Activated CD4-positive, alpha-beta T cell treated with anti-CD3 and anti-CD28 coated beads, Interleukin-2, amount 50 U/mL, for 4 hours (primary cell): ENCODE results near the gene EIF4A2.
A peak's percentile ranks its signal among the peaks of the same experiment; 100 is the strongest.
"Not testable (repeated sequence)": the region's sequence is repeated elsewhere in the genome, so short reads cannot be mapped to it uniquely, and the experiment has no call there.

Experiments used
- DNase-seq, 2 experiments: peaks; one replicate each; pipeline ENCODE4 v3.0.0-alpha.2; 2020

EIF4A2 gene

DNA sequence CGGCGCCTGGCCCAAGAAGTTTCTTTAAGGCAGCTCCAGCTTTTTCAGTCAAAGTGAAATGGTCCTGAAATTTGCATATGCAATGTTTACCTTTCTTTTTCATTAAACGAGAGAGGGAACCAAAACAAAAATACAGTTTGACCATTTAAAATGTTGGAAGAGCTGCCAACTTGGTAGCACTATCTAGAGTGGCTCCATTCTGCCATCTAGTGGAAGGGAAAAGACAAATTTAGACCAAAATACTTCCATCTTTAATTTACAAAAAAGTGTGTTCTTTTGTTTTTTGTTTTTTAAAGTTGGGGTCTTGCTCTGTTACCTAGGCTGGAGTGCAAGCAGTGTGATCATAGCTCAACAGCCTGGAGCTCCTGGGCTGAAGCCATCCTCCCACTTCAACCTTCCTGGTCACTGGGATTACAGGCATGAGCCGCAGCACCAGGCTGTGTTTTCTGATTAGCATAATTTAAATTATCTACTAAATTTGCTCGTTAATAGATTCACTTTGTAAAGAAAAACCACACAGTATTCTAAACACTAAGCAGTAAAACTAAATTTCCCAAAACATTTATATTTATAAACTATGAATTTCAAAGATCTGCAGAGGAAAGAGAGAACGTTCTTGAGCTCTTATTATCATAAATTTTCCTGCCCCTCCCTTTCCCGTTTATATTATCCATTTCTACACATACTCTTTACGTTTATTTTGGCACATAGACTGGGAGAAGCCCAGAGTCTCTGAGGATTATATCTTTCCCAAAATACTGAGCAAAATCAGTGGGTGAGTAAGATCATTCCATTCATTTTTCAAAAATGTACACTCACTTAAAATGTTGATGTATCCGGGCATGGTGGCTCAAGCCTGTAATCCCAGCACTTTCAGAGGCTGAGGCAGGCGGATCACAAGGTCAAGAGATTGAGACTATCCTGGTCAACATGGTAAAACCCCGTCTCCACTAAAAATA is 38.3 kb downstream of the EIF4A2 start:
- DNase-seq = no peak

DNA sequence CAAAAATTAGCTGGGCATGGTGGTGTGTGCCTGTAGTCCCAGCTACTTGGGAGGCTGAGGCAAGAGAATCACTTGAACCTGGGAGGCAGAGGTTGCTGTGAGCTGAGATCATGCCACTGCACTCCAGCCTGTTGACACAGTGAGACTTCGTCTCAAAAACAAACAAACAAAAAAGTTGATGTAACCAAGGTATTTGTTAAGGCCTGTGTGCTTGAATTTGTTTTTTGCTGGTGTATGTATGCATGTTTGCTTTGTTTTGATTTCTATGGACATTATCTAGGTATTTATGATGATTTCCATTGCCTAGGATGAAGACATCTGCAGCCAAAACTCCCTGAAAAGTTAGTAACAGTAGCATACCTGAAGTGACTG is 39.0 kb downstream of the EIF4A2 start:
- DNase-seq = not testable (repeated sequence)

- DNase-seq = no peak
Observed at GRCh38 chr3:186823386-186823785, 40.0 kb downstream of the EIF4A2 start.

GRCh38 chr3:186824430-186825139 is 41.2 kb downstream of the EIF4A2 start:
- no peak for DNase-seq

DNA sequence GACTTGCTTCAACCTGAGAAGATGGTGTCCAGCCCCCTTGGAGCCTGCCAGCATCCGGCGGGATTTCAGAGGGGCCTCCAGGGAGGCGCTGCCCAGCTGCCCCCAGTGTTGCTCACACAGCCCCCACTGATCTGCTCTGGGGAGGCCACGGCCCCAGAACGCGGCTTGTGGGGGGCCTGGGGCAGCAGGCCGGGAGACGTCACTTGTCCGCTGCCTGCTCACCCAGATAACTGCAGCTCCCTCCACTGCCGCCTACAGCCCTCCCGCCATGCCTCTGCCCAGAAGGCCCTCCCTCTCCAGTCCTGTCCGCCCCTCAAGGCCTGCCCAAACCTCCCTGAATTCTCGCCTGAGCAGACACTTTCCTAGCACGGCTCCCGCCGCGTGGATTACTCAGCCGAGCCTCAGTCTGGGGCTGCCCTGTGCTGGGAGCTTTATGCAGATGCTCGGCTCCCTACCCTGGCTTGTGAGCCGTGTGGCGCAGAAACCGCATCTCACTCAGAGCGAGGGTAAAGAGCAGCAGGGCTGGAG is 42.0 kb downstream of the EIF4A2 start:
- peak in 1 of 2 experiments; percentile 33 for DNase-seq

- DNase-seq = no peak
Observed at GRCh38 chr3:186825872-186826409, 42.6 kb downstream of the EIF4A2 start.

DNA sequence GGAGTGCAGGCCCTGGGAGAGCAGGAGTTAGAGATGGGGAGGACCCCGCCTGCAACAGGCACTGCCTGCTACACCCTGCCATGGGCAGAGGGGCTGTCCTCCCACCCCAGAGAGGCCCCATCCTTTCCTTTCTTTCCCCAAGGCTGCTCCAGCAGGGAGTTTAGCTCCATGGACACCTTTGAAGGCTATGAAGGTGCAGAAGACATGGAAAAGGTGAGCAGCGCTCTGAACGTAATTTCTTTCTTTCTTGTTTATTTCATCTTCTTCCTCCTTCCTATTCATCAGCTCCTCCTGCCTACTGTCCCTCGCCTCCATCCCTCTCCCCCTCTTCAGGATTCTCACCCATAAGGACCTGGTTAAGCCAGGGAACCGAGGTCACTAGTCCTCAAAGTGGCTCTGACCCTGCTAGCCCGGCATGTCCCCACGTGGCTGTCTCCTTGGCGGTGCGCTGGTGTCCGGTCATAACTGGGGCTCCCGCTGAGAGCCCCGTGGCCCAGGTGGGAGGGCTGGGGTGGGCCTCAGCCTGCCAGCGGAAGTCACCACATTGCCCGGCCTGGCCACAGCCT is 43.1 kb downstream of the EIF4A2 start:
- no peak for DNase-seq

- DNase-seq = peak; percentile 73 to 78
Observed at GRCh38 chr3:186826976-186827857, 43.8 kb downstream of the EIF4A2 start.

DNA sequence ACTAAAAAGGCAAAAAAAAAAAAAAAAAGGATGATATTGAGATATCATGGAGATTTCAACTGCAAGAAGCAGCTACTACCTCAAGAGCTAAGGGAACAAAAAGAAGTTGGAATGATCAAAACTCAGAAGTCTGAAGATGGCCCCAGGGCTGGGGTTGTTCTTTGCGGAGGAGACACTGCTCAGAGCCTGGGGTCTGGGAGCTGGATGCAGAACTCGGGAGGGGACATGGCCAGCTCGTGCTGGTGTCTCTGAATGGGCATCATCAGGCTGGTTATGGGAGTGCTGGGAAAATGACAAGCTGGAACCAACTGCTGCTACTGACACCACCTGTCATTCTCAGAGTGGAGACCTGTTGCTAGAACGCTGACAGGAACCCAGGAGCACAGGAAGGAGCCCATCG is 45.0 kb downstream of the EIF4A2 start:
- DNase-seq = no peak

DNA sequence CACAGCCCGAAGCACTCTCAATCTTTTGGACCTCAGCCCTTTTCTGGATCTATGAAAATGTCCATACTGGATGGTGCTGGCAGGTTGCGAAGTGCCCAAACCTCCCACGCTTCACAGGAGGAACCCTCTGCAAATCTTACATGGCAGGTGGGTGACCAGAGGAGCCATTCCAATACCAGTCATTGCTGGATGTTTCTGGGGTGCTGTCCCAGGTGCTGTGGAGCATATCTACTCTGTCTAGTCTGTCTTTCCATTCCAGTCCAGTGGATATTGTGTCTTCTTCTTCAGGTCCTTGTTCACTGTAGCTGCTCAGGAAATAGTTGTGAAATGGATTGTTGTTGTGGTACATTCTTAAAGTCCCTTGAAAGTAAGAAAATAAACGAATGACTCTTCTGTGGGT is 48.4 kb downstream of the EIF4A2 start:
- DNase-seq = no peak

DNA sequence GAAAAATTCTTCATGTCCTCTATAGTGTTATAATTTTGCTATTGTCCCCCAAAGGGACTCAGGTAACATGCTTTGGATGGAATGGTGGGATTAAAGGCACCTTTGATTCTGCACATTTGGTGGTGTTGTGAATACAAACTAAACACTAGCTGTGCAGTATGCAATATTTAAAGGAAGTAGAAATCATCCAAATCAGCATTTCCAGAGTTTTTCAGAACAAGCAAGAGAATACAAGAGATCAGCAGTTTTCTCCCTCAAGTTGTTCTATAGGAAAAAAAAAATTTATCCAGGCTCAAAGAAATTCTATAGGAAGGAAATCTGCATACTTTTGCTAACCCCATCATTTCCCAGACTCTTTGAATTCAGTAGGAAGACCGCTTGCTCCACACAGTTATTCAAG is 48.9 kb downstream of the EIF4A2 start:
- no peak for DNase-seq
